Testis (tissue), 3 donors: ENCODE data around the gene SEMG2. TPM values are rescaled to one million over a fixed set of nuclear protein-coding genes. Genes with fewer than 3 reads are reported as not detected.

ENCODE experiments used
- DNase-seq: peaks from one replicate; pipeline ENCODE4 v3.0.0-alpha.2; 2019
- H3K27ac ChIP-seq, 2 donors: fragments of 200-600 bp; sonication (generic); one replicate each; pipeline ENCODE4 v1.5.1; 2019
- H3K27me3 ChIP-seq: fragments of 200-600 bp; sonication (generic); one replicate; pipeline ENCODE4 v1.5.1; 2019
- H3K36me3 ChIP-seq: fragments of 200-600 bp; sonication (generic); one replicate; pipeline ENCODE4 v1.5.1; 2017; ENCODE audit warnings: low read depth; ENCODE audit errors: missing control alignments
- H3K4me1 ChIP-seq: fragments of 200-600 bp; sonication (generic); one replicate; pipeline ENCODE4 v1.5.1; 2019
- H3K4me3 ChIP-seq, 2 donors: fragments of 200-600 bp; sonication (generic); one replicate each; pipeline ENCODE4 v1.5.1; 2017 to 2019
- H3K9me3 ChIP-seq: fragments of 200-600 bp; sonication (generic); one replicate; pipeline ENCODE4 v1.5.1; 2017
- CTCF ChIP-seq, 3 experiments: fragments of 450-650 bp in 2 of 3; fragments of 200-600 bp in 1 of 3; sonication (generic) in 1 of 3; IDR thresholded peaks; one replicate each; pipeline ENCODE4 v1.5.1; 2016 to 2019; ENCODE audit warnings: antibody characterized with exemption in 3 of 3, mild to moderate bottlenecking in 2 of 3, moderate library complexity in 1 of 3
- POLR2A ChIP-seq: fragments of 450-650 bp; IDR thresholded peaks from one replicate; pipeline ENCODE4 v1.6.1; 2017; ENCODE audit warnings: antibody characterized with exemption, mild to moderate bottlenecking, moderate library complexity
- WGBS, 2 donors: methylation state at CpG; one replicate each; pipeline ENCODE4 v1.1.5; 2018; 5-methylcytosine and 5-hydroxymethylcytosine counted together
- intact Hi-C: fragments of 100-400 bp; cut with DNase I; formaldehyde crosslinking; loops from one replicate; pipeline ENCODE4 v1.15.1; 2023; ENCODE audit warnings: low total_unique reads
- polyA plus RNA-seq: library from polyadenylated mRNA; stranded (reverse); fragments of 350-450 nt; fragmentation: Illumina TruSeq; extraction: RNeasy Lipid Tissue Mini Kit (QIAGEN cat#74804); gene quantifications from one replicate; pipeline ENCODE4 v1.2.3, GENCODE V29; 2014; ENCODE audit warnings: low read depth, low replicate concordance; ENCODE audit not compliant: insufficient read depth
- total RNA-seq, 2 donors: library from RNA; depleted of rRNA; stranded (reverse); fragments of >200 nt; gene quantifications; one replicate each; pipeline ENCODE4 v1.2.3, GENCODE V29; 2016

Gene SEMG2
- total and polyA plus RNA-seq, 3 donors from 2014 or later: not detected

- H3K4me1 ChIP-seq: no peaks in the 10 kb centered on the region
- H3K36me3 ChIP-seq: no peaks in the 10 kb centered on the region
- intact Hi-C loops: no loop called here
- H3K27me3 ChIP-seq: no peaks in the 10 kb centered on the region
- H3K27ac ChIP-seq: no peak overlapping the region
- H3K9me3 ChIP-seq: no peaks in the 10 kb centered on the region
- DNase-seq: no peak
- no peak overlapping the region for H3K4me3 ChIP-seq
- TF ChIP-seq CTCF (IDR thresholded peaks at IDR 0.05) (no peak), POLR2A (no peak)
Measured at GRCh38 chr20:45211569-45212474, 9.4 kb upstream of the SEMG2 start.

DNA sequence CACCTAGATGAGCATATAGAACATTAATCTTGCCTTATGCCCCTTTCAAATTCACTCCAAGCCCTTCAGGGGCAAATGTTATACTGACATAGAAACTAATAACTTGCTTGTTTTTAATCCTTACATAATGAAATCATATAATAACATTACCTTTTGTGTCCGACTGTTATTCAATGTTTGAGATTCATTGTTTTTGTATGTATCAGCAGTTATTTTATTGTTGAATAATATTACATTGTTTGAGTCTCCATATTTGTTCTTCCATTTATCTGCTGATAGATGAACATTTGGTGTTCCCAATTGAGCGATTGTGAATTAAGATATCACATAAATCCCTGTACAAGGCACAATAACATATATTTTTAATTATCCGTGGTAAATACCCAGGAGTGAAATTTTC is 8.3 kb upstream of the SEMG2 start:
- no peak for TF ChIP-seq POLR2A
- no peak for TF ChIP-seq CTCF (IDR thresholded peaks at IDR 0.05)
- no peak overlapping the region for H3K27ac ChIP-seq
- no peaks in the 10 kb centered on the region for H3K9me3 ChIP-seq
- WGBS, 2 donors: 85 to 91% methylated on average over 3 of the region's 3 CpGs
- intact Hi-C loops: no loop called here
- no peak overlapping the region for H3K4me3 ChIP-seq
- H3K27me3 ChIP-seq: no peaks in the 10 kb centered on the region
- H3K4me1 ChIP-seq: no peaks in the 10 kb centered on the region
- H3K36me3 ChIP-seq: no peaks in the 10 kb centered on the region
- no peak for DNase-seq

GRCh38 chr20:45218124-45218523 is 3.0 kb upstream of the SEMG2 start:
- H3K9me3 ChIP-seq: no peaks in the 10 kb centered on the region
- WGBS, 2 donors: 84% methylated on average over 4 of the region's 4 CpGs
- no peaks in the 10 kb centered on the region for H3K4me1 ChIP-seq
- H3K4me3 ChIP-seq: no peak overlapping the region
- TF ChIP-seq CTCF (IDR thresholded peaks at IDR 0.05): no peak
- TF ChIP-seq POLR2A: no peak
- no peaks in the 10 kb centered on the region for H3K36me3 ChIP-seq
- H3K27ac ChIP-seq: no peak overlapping the region
- intact Hi-C loops: no loop called here
- H3K27me3 ChIP-seq: no peaks in the 10 kb centered on the region
- no peak for DNase-seq

DNA sequence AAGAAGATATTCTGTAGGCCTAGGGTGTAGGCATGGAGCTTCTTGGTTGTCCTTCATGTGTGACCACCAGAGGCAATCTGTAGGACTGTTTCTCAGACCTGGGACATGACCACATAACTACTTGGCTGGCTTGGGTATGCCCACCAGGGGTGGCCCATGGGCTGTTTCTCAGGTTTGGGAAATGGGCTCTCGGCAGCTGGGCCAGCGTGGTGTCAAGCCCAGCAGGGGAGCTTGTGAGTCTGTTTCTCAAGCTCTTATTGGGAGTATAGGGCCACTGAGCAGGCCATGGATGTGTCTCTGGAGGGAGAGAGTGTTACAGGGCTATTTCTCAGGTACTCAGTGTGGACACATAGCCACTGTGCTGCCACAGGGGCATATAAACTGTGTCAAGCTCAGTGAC is 2.5 kb upstream of the SEMG2 start:
- H3K36me3 ChIP-seq: no peaks in the 10 kb centered on the region
- WGBS, 2 donors: 95% methylated on average over 2 of the region's 2 CpGs; no CpG with 5 or more reads in 1 of the 2 donors
- DNase-seq: no peak
- no peaks in the 10 kb centered on the region for H3K4me1 ChIP-seq
- intact Hi-C loops: no loop called here
- no peak overlapping the region for H3K4me3 ChIP-seq
- no peak overlapping the region for H3K27ac ChIP-seq
- H3K9me3 ChIP-seq: no peaks in the 10 kb centered on the region
- no peaks in the 10 kb centered on the region for H3K27me3 ChIP-seq
- TF ChIP-seq POLR2A: no peak
- no peak for TF ChIP-seq CTCF (IDR thresholded peaks at IDR 0.05)

GRCh38 chr20:45223136-45223535 is 2.0 kb downstream of the SEMG2 start:
- intact Hi-C loops: no loop called here
- TF ChIP-seq CTCF (IDR thresholded peaks at IDR 0.05): no peak
- no peak for TF ChIP-seq POLR2A
- H3K4me1 ChIP-seq: no peaks in the 10 kb centered on the region
- H3K36me3 ChIP-seq: no peaks in the 10 kb centered on the region
- DNase-seq: no peak
- no peak overlapping the region for H3K4me3 ChIP-seq
- H3K27ac ChIP-seq: no peak overlapping the region
- H3K27me3 ChIP-seq: no peaks in the 10 kb centered on the region
- H3K9me3 ChIP-seq: no peaks in the 10 kb centered on the region
